Gastrocnemius medialis (tissue), 4 donors: ENCODE measurements around the gene ATG7.

Source experiments
- CTCF ChIP-seq, 5 experiments: fragments of 450-650 bp in 3 of 5; fragments of 200-600 bp in 2 of 5; sonication (generic) in 2 of 5; IDR thresholded peaks in 4 of 5; conservative IDR thresholded peaks in 1 of 5; 1 replicate in 4 of 5; 2 replicates in 1 of 5; pipeline ENCODE4 v1.5.1; 2016 to 2019; ENCODE audit warnings: antibody characterized with exemption in 5 of 5, mild to moderate bottlenecking in 3 of 5, moderate library complexity in 3 of 5
- POLR2A ChIP-seq, 2 donors: fragments of 450-650 bp; IDR thresholded peaks; one replicate each; pipeline ENCODE4 v1.6.1; 2017; ENCODE audit warnings: antibody characterized with exemption in 2 of 2, mild to moderate bottlenecking in 2 of 2, moderate library complexity in 2 of 2

- no peak for TF ChIP-seq POLR2A (IDR thresholded peaks at IDR 0.05)
- TF ChIP-seq CTCF (IDR thresholded peaks at IDR 0.05 in 4 of 5, conservative IDR thresholded peaks at IDR 0.05 in 1 of 5): no peak
Observed at GRCh38 chr3:11461226-11461625, 189.0 kb downstream of the ATG7 start.
